HG02970 (cell line): ENCODE measurements around the gene C6orf132.

Source experiments
- ATAC-seq: cut with Tn5 transposase; IDR thresholded peaks from one replicate; pipeline ENCODE4 v1.9.1; 2021; ENCODE audit warnings: mild to moderate bottlenecking, moderate library complexity, moderate number of reproducible peaks; ENCODE audit not compliant: unreplicated experiment, low FRiP score

The C6orf132 gene

DNA sequence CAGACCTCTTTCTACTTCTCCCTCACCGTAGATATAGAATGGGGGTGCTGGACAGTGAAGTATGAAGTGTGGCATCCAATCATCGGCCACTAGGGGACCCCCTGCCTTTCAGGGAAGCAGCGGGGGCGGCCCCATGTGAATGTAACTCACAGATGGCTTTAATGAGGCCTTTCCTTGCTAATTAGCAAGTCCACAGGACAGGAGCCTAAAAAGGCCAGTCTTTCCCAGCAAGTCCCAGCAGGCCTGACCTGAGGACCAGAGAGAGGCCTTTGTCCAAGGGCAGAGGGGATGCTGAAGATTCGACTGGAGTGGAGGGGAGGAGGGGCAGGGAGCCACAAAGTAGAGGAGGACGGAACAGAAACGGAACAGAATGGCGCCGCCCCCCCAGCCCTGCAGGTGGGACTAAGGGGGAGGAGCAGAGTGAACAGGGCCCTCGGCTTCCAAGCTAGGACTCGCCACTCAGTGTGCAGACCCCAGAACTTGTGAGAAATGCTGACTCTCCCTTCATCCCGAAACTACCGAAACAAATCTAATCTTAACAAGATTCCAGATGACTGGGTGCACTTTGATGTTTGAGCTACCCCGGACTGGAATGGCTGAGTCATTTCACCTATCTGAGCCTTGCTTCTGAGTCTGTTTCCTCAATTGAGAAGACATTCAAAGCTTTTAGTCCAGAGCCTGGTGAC is 5.8 kb downstream of the C6orf132 start:
- no peak for ATAC-seq

DNA sequence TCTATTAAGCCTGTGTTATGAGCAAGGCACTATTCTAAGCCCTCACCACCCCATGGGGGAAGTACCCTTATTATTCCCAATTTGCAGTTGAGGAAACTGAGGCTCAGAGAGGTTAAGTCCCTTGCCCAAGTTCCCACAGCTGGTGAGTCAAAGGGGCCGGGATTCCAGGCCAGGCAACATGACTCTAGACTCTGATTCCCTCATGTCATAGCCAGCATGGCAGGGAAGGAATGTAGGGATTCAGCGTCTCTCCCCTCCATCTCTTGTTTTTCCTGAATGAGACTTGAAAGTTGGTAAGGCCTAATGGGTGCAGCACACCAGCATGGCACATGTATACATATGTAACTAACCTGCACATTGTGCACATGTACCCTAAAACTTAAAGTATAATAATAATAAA is 6.7 kb downstream of the C6orf132 start:
- no peak for ATAC-seq

DNA sequence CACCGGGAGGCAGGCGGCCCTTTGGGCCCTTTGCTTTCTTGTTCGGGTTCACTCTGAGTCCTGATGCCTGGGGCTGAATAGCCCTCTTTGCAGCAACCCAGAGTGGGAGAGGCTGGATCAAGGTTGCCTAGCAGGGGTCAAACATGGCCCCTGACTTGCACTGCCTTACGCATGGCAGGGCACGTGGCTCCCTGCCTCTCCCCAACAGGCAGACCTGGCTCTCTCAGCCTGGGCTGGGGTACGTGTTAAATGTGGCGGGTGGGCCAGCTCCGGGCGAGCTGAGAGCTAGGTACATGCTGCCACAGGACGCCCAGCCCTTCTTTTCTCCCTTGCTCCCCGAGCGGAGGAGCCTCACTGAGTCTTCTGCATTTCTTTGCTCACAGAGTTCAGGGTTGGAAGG is 7.3 kb downstream of the C6orf132 start:
- no peak for ATAC-seq

DNA sequence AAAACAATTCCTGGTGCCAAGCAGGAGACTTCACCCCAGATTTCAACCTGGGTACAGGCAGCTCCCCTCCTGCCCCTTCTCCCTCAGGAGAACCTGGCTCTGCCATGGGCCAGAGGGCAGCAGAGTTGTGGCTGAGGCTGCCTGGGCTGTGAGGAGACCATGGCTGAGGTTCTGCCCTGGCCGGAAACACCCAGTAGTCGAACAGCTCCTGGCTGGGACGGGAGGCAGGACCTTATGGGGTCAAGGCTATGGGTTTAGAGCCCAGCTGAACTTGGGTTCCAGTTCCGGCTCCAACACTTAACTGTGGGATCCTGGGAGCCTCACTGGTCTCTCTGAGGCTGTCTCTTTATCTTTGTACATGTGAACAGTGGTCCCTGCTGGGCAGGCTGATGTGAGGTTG is 8.5 kb downstream of the C6orf132 start:
- no peak for ATAC-seq

DNA sequence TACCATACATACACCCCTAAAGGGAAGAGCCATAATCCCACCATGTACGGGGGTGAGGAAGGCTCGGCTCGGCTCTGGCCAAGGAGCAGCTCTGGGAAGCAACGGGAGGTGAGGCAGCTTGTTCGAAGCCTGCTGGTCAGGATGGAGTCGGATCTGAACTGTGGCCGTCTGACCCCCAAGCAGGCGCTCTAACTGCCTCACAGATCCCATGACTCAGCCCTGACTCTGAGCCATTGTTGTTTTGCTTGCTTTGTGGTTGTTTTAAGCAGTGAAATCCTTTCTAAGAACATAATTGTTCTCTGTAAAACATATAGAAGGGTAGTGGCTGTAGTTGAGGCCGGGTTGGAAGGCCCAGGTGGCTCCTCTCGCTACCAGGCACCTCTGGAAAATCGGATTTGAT is 10.9 kb downstream of the C6orf132 start:
- no peak for ATAC-seq

DNA sequence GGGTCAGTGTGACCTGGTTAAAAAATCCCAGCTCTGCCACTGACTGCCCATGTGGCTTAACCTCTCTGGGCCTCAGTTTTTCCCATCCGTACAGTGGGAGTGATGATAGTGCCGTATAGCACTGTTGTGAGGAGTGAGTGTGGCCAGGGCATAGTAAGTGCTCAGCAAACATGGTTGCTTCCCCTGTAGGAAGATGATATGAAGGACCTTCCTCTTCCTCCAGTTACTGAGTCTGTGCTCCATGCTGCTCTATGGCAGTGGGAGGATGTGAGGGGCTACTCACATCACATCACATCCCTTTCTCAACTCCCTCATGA is 13.1 kb downstream of the C6orf132 start:
- no peak for ATAC-seq

DNA sequence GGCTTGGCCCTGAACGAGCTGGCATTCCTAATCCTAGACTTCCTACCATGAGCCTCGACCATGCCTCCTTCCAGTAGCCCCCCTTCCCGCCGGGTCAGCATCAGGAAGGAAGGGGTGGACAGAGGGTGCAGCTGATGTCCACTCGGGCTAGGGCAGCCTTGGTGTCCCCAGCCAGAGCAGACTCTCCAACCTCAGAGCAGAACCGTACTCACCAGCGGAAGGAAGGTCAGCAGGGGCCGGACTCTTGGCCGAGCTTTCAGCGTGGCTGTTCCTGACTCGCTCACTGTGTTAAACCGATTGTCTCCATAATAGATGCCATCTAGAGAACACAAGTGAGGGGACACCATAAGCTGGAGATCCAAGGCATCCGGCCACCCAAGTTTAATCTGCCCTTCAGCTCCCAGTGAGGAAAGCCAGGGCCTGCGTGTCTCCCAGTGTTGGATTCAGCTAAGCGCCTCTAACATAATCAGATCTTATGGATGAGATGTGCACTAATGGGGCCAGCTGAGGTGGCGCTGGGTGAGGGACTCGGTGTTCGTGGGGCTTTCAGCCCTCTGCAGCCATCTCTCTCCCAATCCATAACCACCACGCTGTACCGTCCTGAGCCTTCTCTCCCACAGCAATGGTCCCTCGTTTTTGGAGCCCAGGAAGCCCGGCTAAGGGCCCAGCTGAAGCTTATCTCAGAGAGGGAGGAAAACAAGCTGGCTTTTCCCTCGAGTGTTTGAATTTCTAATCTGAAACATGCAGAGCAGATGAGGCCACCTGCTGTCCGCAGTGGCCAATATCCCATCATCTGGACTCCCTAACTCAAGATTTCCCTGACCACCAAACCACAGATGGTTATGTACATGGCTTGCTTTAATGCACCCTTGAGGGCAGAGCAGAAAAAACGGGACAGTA is 13.7 kb downstream of the C6orf132 start:
- no peak for ATAC-seq

DNA sequence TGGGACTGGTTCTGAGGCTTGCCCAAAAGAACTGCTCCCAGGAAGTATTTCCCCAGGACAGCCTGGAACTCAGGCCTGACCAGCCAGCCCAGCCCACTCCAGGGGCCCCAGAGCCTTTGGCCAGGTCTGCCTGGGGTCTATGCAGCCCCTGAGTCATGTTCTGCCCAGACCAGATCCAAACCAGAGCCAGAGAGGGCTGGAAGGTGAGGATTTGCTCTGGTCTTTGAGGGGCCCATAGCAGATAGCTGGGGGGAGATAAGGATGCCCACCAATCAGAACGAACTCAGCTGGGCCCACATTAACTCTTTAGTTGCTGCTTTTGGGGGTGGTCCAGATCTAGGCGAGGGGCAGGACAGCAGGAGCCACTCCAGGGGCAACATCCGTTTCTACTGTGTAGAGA is 16.8 kb downstream of the C6orf132 start:
- ATAC-seq: no peak

DNA sequence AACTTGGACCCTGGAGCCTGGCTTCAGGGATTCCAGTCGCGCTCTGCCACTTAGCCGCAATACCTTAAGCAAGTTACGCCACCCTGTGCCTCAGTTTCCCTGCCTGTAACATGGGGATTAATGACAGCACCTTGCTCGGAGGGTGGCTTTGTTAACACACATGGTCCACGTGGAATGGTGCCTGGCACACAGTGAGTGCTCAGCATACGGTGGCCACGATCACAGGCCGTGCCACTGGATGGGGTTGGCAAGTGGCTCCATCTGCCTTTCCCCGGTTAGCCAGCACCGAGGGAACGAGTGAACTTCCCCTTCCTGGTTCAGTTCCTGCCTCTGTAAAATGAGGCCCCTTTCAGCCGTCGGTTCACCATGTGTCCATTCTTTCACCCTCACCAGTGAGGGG is 17.2 kb downstream of the C6orf132 start:
- ATAC-seq: no peak

DNA sequence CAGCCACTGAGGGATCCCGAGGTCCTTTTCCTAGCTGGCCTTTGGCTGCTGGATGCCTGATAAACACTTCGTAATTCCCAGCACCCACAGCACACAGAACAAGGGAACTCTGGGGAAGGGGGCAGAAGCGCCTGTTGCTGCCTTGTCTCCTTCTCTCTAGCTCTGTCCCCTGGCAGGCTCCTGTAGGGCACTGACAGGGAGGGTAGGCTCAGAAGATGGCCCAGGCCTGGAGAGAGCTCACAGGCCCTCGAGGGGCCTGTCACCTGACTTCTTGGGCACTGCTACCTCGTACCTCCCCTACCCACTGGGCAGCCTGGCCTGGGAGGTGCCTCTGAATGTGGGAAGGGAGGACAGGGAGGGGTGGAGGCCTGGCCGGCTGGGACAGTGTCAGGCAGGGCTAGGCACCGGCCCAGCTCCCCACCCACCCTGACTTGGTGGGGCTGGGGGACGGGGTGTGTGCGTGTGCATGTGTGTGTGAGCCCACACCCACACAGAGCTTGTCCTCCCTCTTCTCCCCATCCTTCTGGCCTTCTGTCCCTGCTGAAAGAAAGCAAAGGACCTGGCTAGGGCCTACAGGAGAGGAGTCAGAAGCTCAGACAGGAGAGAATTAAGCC is 18.1 kb downstream of the C6orf132 start:
- no peak for ATAC-seq

DNA sequence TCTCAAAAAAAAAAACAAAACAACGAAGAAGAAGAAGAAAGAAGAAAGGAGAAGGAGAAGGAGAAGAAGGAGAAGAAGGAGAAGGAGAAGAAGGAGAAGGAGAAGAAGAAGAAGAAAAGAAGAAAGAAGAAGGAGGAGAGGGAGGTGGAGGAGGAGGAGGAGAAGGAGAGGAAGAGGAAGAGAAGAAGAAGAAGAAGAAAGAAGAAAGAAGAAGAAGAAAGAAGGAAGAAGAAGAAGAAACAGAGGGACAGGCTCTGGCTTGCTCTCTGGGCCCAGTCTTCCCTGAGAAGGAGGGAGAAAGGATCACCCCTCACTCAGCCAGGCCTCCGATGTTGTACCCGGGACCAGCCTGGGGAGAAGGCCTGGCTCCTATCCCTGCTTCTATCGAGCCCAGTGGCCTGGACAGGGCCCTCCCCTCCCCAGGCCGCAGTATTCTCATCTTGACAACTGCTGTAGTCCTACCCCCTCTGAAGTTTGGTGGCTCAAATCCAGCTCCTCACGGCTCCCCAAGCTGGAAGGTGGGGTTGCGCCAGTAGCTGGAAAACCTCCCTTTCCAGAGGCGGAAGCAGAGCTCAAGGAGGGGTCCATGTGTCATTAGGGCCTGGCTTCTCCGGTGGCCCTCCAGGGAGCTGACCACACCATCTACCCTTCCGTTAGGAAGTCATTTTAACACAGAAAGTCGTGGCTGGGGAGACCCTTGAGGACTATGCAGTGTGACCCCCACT is 18.9 kb downstream of the C6orf132 start:
- ATAC-seq: no peak

DNA sequence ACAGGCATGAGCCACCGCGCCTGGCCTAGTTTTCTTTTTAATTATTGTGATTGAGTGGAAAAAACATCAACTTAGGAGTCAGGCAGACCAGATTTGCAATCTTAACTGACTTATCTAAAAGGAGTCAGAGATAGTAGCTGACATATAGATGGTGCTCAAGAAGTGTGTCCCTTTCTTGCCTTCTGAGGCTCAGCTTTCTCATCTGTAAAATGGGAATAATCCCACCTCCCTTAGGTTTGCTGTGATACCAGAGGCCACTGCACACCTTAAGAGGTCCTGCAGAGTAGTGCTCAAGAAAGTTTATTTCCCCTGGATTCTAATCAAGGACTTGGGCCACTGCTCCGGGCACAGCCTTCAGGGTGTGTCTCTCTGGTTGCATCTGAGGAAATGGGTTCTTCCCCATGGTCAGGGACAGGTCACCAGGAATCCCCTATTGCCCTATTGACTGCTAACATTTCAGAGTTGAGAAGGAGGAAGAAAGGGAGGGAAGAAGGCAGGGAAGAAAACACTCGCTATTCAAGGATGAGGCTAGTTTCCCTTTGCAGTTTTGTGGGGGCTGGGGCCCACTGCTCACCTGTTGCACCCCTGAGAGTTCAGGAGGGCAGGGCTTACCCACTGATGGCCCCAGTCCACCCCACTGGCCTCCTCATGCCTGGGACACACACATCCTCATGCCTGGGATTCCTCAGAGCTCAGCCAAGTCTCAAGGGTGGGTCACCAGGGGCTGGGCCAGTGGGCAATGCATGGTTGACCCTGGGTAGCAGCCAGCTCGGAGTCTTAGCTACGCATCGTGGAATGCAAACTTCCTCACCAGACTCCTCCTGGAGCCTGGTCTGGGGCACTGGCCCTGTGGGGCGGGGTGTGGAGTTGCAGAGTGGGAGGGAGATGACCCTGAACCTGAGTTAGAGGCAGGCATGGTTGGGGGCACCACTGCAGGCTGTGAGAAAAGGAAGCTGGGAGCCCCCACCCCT is 21.2 kb downstream of the C6orf132 start:
- no peak for ATAC-seq

DNA sequence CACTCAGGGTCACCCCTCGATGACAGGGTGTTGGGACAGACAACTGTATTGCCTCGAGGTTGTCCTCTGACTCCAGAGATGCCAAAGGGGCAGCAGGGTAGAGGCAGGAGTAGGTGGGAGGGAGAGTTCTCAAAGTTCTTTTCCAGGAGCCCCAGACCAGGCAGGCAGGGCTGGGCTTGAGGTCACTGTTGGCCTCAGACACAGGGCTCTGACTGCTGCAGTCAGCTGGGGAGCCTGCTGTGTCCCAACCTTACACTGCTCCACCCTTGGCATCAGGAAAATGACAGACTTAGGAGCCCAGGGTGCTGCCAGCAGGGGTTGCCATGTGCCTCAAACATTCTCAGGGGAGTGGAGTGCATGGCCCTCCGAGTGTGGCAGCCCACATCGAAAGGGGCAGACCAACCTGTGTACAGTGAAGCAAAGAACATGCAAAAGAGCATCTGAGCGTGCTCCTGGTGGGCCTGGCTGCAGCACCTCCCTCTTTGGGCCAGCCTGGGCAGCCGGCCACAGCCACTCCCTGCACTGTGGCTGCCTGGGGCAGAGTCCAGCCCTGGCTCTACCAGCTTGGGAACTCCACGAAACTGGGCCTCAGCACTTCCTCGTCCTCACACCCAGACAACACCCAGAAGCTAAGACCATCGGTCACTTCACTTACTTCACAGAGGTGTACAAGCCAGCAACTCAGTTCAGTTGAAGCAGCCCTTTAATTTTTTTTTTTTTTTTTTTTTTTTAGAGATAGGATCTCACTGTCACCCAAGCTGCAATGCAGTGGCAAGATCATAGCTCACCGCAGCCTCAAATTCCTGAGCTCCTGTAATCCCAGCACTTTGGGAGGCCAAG is 24.0 kb downstream of the C6orf132 start:
- no peak for ATAC-seq

DNA sequence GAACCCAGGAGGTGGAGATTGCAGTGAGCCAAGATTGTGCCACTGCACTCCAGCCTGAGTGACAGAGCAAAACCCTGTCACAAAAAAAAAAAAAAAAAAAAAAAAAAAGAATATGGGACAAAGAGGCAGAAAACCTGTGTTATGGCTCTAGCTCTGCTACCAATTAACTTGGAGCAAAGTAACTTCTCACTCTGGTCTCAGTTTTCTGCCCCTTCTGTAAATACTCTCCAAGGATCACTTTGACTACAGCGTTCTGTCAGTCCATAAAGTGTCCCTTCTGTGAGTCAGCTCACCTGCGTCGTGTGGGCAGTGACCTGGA is 24.6 kb downstream of the C6orf132 start:
- ATAC-seq: no peak

DNA sequence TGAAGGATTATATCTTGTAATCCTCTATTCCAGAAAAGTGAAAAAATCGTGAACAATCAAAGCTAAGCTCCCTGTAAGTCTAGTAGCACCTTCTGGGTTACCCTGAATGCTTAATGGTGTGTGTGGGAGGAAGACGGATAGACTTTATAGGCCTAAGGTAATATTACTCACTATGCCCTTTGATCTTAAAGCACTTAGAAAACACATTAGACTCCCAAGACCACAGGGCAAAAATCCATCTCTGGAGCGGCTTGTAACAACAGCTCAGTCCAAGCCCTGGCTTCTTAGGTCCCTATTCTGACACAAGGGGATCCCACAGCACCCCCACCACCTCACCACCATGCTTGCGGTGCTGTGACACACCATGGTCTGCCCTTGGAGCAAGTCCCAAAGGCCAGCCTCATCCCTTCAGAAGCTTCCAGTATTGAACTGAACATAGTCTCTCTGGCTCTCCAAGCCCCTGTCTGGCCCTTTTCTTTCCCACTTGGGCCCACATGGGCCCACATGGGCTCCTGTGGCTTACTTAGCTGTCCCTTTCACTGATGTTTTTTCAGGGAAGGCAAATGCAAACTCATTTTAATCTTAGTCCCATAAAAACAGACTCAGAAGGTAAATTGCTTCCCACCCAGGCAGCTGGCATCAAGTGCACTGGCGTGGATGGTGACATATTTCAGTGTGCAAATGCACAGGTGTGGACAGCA is 28.3 kb downstream of the C6orf132 start:
- no peak for ATAC-seq

DNA sequence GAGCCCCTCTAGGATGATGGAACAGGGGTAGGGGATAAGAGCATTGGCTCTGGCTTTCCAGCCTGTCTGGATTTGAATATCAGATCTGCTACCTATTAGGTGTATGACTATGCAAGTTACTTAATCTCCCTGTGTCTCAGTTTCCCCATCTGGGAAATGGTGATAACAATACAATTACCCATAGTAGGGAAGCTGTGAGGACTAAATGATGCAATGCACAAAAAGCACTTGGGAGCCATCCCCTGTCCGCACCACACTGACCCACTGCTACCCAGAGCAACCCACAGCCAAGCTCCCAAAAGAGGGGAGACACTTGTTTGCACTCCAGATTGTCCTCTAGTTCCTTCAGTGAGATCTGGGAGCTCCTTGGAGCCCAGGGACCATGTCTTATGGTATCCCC is 30.1 kb downstream of the C6orf132 start:
- no peak for ATAC-seq

DNA sequence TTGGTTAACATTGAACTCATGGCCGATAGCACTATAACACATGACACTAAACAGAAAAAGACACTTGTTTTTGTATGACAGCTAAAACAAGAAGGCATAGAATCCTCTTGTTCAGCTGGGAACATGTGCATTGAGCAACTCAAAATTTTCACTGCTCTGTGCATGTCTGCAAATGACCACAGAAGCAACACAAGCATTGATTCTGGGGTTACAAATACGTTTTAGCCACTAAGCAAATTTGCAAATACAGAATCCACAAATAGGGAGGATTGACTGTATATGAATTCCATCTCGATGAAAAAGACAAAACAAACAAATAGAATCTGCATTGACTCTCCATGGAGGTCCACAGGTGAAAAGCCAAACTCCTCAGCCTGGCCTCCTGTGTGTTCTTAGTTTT is 31.7 kb downstream of the C6orf132 start:
- no peak for ATAC-seq

DNA sequence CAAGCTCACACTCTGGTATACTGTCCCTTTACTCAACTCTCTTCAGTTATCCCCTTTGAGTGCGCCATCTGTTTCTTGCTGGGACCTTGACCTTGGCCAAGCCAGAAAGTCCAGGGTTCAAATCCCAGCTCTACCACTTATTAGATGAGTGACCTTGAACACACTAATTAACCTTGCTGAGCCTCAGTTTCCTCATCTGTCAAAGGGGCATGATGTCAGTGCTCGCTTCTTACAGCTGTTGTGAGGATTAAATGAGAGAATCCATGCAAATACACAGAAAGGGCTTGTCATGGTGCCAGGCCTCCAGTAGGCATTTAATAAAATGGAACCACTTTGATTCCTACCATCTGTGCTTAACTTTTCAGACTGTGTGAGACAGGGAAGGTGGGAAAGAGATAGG is 34.3 kb downstream of the C6orf132 start:
- no peak for ATAC-seq
